Suppressor macrophage (primary cell): ENCODE measurements around the gene GRID2.
"Not testable (repeated sequence)": the region's sequence is repeated elsewhere in the genome, so short reads cannot be mapped to it uniquely, and the experiment has no call there.

ENCODE experiments used
- DNase-seq, 4 experiments: peaks; one replicate each; pipeline ENCODE4 v3.0.0-alpha.2; 2020 to 2022

The GRID2 gene

GRCh38 chr4:92305878-92306520, 2.2 kb downstream of the GRID2 start:
- no peak for DNase-seq

GRCh38 chr4:92307181-92307580, 3.4 kb downstream of the GRID2 start:
- DNase-seq: no peak

- no peak for DNase-seq
These were observed 4.1 kb downstream of the GRID2 start for GRCh38 chr4:92307866-92308265.

GRCh38 chr4:92317047-92317446, 13.3 kb downstream of the GRID2 start:
- no peak for DNase-seq

DNA sequence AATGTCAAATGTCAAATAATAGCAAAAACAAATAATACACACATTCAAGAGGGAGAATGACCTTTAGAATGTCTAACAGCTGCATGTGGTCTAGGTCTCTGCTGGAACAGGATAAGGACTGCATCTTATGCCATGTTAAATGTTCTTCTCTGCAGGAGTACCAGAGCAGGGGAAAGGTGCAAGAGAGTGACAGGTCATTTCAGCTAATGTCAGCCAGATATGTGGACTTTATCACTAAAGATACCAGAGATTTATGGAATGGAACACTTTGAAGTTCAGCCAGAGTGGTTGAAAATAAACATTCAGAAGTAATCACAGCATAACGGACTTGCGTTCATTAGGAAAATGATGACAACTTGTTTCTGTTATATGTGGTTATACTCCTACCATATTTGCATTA, 24.3 kb downstream of the GRID2 start:
- DNase-seq: no peak

- DNase-seq: no peak
These were observed 29.2 kb downstream of the GRID2 start for GRCh38 chr4:92333016-92333415.

DNA sequence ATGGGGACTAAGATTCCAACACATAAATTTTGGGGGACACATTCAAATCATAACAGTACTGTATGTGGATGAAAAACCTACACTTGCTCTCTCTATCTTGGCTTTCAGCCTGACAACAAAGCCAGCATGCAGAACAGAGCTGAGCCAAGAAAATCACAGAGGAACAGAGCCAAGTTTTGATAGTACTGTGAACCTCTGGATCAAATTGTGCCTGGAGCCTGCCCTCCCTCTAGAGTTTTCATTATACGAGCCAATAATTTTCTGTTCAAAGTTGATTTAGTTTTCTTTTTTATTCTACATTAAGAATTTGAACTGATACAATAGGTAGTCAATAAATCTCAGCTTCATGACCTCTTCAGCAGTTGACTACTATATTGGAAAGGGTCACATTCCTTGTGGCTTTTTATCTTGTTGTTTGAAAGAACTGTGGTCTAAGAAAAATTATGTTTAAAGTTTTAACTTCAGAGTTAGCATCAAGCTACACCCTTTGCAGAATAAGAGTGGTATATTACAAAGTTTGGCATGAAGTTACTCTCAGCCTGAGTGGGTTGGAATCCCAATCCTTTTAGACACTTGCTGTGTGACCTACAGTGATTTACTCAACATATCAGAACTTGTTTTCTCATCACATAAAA, 31.1 kb downstream of the GRID2 start:
- no peak for DNase-seq

DNA sequence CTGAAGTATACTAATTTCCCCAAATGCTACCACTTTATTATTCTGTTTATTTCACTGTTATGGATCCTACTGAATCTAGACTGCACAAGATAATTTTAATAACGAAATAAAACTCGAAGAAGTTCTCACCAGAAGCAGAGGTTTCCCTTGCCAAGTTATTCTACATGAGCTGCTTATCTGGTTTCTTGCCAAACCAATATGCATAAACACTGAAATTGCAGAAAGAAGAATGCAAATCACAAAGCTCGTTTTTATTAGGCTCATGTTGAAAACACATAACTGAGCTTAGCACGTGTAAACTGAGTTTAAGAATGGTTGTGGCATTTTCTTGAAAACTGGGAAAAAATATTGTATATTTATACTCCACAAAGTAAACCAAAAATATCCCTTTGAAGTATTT, 35.9 kb downstream of the GRID2 start:
- DNase-seq: no peak

DNA sequence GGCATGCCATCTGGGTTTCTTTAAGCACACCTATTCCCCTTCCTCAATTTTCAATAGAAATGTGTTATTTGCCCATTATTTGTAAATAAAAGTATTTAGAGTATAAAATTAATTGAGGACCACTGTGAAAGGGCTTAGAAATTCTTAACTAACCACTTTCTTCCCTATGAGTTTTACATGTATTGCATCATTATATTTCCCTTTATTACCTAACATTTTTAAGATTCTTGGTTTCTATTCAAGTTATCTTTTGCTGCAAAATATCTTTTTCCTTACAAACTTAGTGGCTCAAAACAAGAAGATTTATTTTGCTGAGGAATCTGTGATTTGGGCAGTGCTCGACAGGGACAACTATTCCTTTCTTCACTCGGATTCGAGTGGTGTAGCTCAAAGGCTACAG, 40.5 kb downstream of the GRID2 start:
- no peak for DNase-seq

DNA sequence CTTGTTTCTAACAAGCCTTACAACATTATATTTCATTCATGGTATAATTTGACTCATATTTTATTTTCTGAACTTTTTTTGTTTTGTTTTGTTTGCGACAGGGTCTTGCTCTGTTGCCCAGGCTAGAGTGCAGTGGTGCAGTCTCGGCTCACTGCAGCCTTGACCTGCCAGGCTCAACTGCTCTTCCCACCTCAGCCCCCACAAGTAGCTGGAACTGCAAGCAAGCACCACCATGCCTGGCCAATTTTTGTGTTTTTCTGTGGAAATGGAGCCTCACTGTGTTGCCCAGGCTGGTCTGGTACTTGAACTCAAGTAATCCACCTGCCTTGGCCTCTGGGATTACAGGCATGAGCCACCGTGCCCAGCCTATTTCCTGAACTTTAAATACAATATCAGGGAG, 42.5 kb downstream of the GRID2 start:
- DNase-seq: no peak

DNA sequence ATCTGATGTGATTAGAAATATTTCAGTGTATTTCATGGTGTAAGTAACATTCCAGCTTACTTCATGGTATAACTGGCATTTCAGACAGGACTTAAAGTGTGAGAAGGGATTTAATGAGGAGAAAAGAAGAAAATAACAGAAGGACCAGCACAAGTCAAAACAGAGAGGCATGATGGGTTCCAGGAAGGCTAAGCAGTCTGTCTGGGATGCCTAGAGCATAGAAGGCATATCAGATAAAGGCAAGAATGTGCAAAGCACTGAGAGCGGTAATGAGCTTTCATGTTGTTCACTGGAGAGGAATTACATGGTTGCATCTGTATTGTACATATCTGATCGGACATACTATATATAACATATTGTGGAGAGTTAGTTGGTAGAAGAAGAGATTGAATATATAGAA, 54.2 kb downstream of the GRID2 start:
- DNase-seq: no peak

DNA sequence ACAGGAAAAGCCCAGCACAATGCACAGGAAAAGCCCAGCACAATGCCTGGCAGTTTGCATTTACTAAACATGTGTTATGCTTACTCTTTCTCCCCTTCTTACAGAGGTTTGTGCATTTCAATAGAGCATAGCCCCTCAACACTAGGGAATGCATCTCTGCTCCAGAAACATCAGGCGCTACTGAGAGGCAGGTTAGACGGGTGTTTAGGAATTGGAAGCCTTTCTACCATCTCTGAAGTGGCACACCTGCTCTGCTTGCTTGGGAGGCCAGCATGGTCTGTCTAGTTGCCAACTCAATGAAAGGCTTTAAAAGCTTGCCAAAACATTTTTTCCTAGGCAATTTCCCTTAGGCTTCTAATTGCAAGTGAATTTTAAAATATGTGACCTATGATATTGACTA, 55.7 kb downstream of the GRID2 start:
- no peak for DNase-seq

DNA sequence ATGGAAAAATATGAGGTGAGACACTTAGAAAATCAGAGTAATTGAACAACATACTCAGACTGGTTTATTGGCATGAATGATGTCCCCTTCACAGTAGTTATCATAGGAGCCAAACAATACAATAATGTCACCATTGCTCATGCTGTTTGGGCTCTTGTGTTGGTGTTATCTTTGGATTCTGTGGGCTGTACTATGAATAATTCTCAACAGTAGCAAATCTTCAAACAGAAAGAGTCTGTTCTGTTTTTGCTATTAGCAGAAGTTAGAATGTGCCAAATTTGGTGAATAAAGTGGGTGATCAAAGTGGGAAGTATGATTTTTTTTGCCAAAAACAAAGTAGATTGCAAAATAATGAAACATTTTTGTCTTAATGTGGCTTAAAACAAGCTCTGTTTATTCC, 58.3 kb downstream of the GRID2 start:
- DNase-seq: no peak

GRCh38 chr4:92368653-92369052, 64.9 kb downstream of the GRID2 start:
- no peak for DNase-seq

GRCh38 chr4:92381616-92382015, 77.8 kb downstream of the GRID2 start:
- DNase-seq: no peak

GRCh38 chr4:92382128-92382527, 78.4 kb downstream of the GRID2 start:
- DNase-seq: no peak

DNA sequence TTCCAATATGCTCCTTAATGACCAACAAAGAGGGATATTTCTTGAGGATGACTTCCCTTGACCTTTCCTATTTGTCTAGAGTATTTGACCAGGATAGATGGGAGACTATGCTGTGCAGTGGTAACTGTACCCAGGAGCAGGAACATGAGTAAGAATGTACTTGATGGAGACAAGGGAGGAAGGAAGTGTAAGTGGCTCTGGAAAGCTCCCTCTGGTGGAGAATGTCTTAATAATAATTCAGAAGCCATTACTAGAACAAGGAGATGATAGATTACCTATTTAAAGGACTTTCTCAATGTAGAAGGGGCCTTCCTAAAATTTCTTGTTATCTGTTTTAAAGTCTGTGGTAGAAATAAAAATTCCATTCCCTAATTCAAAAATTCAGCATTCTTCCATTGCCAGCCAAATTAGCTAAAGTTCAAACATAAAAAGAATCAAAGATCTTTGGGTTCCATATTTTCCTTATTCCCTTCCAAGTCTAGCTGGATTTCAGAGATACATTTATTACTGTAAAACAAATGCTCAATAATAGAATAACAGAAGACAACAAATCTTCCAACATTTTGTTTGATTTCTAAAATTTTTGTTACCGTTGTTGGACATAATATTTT, 83.8 kb downstream of the GRID2 start:
- peak; percentile 40 to 62 (median 52) for DNase-seq

DNA sequence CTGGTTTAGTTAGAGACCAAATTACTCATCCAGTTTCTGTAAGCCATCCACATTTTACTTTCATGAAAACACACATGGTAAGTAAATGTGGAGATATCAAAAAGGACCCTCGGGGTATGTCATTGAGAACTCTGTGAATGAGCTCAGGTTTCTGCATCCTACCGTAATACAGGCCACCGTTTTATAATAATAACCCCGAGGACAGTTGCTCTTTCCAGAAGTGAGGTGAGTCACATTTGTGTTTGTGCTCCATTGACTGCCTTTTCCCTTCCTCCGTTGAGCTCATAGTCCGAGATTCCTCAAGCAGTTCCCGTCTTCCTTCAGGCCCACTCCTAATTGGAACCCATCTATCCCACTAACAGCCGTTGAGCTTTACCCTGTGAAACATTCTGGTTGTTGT, 95.3 kb downstream of the GRID2 start:
- no peak for DNase-seq

DNA sequence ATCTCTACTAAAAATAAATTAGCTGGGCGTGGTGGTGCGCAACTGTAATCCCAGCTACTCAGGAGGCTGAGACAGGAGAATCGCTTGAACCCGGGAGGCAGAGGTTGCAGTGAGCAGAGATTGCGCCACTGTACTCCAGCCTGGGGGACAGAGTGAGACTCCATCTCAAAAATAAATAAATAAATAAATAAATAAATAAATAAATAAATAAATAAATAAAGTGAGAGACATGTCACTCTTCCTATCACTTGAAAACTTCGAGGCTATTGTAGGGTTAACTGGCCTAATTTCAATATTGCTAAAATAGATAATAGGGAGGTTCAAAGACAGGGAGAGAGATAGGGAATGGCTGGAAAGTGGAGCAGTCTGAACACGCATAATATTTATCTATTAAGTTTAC, 99.8 kb downstream of the GRID2 start:
- not testable (repeated sequence) for DNase-seq

- no peak for DNase-seq
These were observed 102.7 kb downstream of the GRID2 start for GRCh38 chr4:92406488-92406887.

DNA sequence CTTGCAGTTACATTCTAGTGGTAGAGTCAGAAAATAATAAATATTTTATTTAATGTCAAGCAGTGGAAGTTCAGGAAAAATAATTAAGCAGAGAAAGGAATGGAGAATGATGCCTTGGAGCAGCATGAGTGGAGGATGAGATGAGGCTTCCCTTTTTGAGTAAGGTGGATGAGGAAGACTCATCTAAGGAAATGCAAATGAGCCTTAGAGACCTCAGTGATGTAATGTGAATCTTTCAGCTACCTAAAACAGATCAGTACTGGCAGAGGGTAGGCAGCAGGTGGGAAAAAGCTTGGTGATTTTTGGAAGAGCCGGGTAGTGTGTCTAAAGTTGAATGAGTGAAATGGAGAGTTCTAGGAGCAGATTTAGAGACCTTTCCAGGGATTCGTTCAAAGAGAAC, 118.2 kb downstream of the GRID2 start:
- DNase-seq: no peak

GRCh38 chr4:92433272-92433758, 129.5 kb downstream of the GRID2 start:
- DNase-seq: no peak

- not testable (repeated sequence) for DNase-seq
These were observed 135.0 kb downstream of the GRID2 start for GRCh38 chr4:92438722-92439121.

DNA sequence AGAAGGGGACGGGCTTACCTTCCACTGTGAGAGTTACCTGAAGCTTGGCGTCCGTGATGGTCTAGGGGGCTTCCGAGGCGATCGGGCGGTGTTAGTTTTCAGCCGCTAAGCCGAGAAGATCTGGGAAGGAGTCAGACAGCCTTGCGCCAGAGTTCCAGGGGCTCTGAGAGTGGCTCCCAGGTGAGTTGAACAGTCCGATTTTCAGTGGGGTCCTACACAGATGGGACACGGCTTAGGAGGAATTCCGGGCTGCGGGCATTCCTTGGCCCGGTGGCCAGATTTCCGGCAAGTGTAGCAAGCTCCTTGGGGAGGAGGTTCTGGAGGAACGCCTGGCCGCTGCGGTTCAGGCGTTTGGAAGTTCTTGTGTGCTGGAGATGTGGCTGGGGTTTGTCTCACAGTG, 138.4 kb downstream of the GRID2 start:
- not testable (repeated sequence) for DNase-seq
